ENCODE measurements around the gene PRXL2A. TPM values are rescaled to one million over a fixed set of nuclear protein-coding genes. Genes with fewer than 3 reads are reported as not detected.
"Not testable (repeated sequence)": the region's sequence is repeated elsewhere in the genome, so short reads cannot be mapped to it uniquely, and the experiment has no call there.

The PRXL2A gene
- total RNA-seq, 1 donor from 2014 or later, result 29.9 TPM

DNA sequence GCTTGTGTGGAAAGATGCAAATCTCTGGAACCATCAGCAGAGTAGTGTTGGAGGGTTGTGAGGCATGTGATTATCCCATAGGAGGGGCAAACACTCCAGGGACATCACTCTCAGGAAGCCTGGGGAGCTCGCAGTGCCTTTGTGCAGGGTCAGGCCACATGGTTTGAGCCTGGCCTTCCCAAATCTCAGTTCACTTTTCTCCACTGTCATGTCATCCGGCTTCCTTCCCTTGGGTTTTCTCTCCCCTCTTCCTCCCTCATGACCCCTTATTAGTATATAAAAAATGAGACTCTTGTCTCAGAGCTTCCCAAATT is 66.2 kb downstream of the PRXL2A start:
- H3K4me3 Mint-ChIP-seq (ENCODE audit: unreplicated experiment), result no peak overlapping the region
- H3K36me3 Mint-ChIP-seq (ENCODE audit: low read depth, unreplicated experiment), result peaks cover 12% of the 10 kb centered on the region
- Histone ChIP-seq H2AFZ (ENCODE audit: low read depth, low read length) (no peak overlapping the region), H3K4me1 (ENCODE audit: insufficient read depth, low read length) (peaks cover 41% of the 10 kb centered on the region), H3K27ac (ENCODE audit: low read depth, low read length) (peak overlapping the region; percentile 12), H3K4me3 (ENCODE audit: insufficient read depth, low read depth, low read length) (no peak overlapping the region), H4K20me1 (ENCODE audit: insufficient read depth, low read length) (peaks cover 58% of the 10 kb centered on the region), H3K9me3 (ENCODE audit: insufficient read depth, low read depth, low read length) (no peaks in the 10 kb centered on the region), H3K9ac (ENCODE audit: low read length) (peak overlapping the region; percentile 20), H3K27me3 (ENCODE audit: insufficient read depth, low read length) (no peaks in the 10 kb centered on the region), H3K4me2 (ENCODE audit: low read length) (no peak overlapping the region), H3K36me3 (ENCODE audit: insufficient read depth, low read length) (peaks cover 13% of the 10 kb centered on the region), H3K79me2 (ENCODE audit: insufficient read depth, low read length) (peaks cover 88% of the 10 kb centered on the region)
- DNase-seq (ENCODE audit: low read depth) (no peak), FAIRE-seq (no peak)
- no peaks in the 10 kb centered on the region for H3K9me3 Mint-ChIP-seq (ENCODE audit: unreplicated experiment)
- peak overlapping the region; percentile 91 for H3K27ac Mint-ChIP-seq (ENCODE audit: unreplicated experiment)
- no peaks in the 10 kb centered on the region for H3K27me3 Mint-ChIP-seq (ENCODE audit: low read depth, unreplicated experiment)
- TF ChIP-seq EZH2 (IDR thresholded peaks at IDR 0.05; ENCODE audit: insufficient read depth, low read length) (no peak), CTCF (IDR thresholded peaks at IDR 0.05; ENCODE audit: insufficient read depth, low read depth, low read length) (no peak)
- H3K4me1 Mint-ChIP-seq (ENCODE audit: low read depth, unreplicated experiment), result peaks cover 64% of the 10 kb centered on the region

DNA sequence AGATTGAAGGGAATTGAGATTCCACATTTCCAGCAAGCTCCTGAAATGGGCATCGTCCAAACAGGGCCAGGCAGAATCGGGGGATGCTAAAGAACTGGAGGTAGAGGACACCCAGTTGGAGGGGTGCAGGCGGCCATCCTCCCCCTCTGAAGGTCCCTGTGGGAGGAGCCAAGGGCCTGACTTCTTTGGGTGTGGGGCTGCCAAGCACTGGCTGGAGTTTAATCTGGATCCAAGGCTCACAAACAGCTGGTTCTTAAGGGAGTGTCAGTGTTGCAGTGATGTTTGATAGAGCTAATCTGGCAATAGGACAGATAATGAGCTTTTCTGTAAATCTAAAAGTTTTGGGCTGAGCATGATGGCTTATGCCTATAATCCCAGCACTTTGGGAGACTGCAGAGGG is 66.6 kb downstream of the PRXL2A start:
- Histone ChIP-seq H3K27ac (ENCODE audit: low read depth, low read length) (no peak overlapping the region), H3K9ac (ENCODE audit: low read length) (no peak overlapping the region), H3K27me3 (ENCODE audit: insufficient read depth, low read length) (no peaks in the 10 kb centered on the region), H3K4me1 (ENCODE audit: insufficient read depth, low read length) (peaks cover 41% of the 10 kb centered on the region), H4K20me1 (ENCODE audit: insufficient read depth, low read length) (peaks cover 57% of the 10 kb centered on the region), H2AFZ (ENCODE audit: low read depth, low read length) (no peak overlapping the region), H3K9me3 (ENCODE audit: insufficient read depth, low read depth, low read length) (no peaks in the 10 kb centered on the region), H3K79me2 (ENCODE audit: insufficient read depth, low read length) (peaks cover 84% of the 10 kb centered on the region), H3K36me3 (ENCODE audit: insufficient read depth, low read length) (peaks cover 12% of the 10 kb centered on the region), H3K4me2 (ENCODE audit: low read length) (no peak overlapping the region), H3K4me3 (ENCODE audit: insufficient read depth, low read depth, low read length) (no peak overlapping the region)
- FAIRE-seq, result no peak
- DNase-seq (ENCODE audit: low read depth), result no peak
- Mint-ChIP-seq H3K27ac (ENCODE audit: unreplicated experiment) (peak overlapping the region; percentile 64), H3K36me3 (ENCODE audit: low read depth, unreplicated experiment) (peaks cover 12% of the 10 kb centered on the region), H3K9me3 (ENCODE audit: unreplicated experiment) (no peaks in the 10 kb centered on the region), H3K4me3 (ENCODE audit: unreplicated experiment) (no peak overlapping the region), H3K4me1 (ENCODE audit: low read depth, unreplicated experiment) (peaks cover 64% of the 10 kb centered on the region), H3K27me3 (ENCODE audit: low read depth, unreplicated experiment) (no peaks in the 10 kb centered on the region)
- TF ChIP-seq EZH2 (IDR thresholded peaks at IDR 0.05; ENCODE audit: insufficient read depth, low read length) (no peak), CTCF (IDR thresholded peaks at IDR 0.05; ENCODE audit: insufficient read depth, low read depth, low read length) (no peak)

- H3K9me3 ChIP-seq (ENCODE audit: insufficient read depth, low read depth, low read length); H3K36me3 ChIP-seq (ENCODE audit: insufficient read depth, low read length); H3K9ac ChIP-seq (ENCODE audit: low read length); H3K27me3 Mint-ChIP-seq (ENCODE audit: low read depth, unreplicated experiment); H2AFZ ChIP-seq (ENCODE audit: low read depth, low read length); H3K9me3 Mint-ChIP-seq (ENCODE audit: unreplicated experiment); FAIRE-seq; H3K27ac ChIP-seq (ENCODE audit: low read depth, low read length); DNase-seq (ENCODE audit: low read depth); H3K4me3 Mint-ChIP-seq (ENCODE audit: unreplicated experiment); H3K27me3 ChIP-seq (ENCODE audit: insufficient read depth, low read length); H3K4me3 ChIP-seq (ENCODE audit: insufficient read depth, low read depth, low read length); H3K4me2 ChIP-seq (ENCODE audit: low read length): not testable (repeated sequence)
- Mint-ChIP-seq H3K27ac (ENCODE audit: unreplicated experiment) (peak overlapping the region; percentile 18), H3K4me1 (ENCODE audit: low read depth, unreplicated experiment) (peaks cover 61% of the 10 kb centered on the region), H3K36me3 (ENCODE audit: low read depth, unreplicated experiment) (peaks cover 11% of the 10 kb centered on the region)
- peaks cover 55% of the 10 kb centered on the region for H4K20me1 ChIP-seq (ENCODE audit: insufficient read depth, low read length)
- peaks cover 79% of the 10 kb centered on the region for H3K79me2 ChIP-seq (ENCODE audit: insufficient read depth, low read length)
- H3K4me1 ChIP-seq (ENCODE audit: insufficient read depth, low read length), result peaks cover 40% of the 10 kb centered on the region
These were observed 67.3 kb downstream of the PRXL2A start for GRCh38 chr10:80475641-80476040.
